CD14-positive monocyte (primary cell): ENCODE results near the gene EMILIN2. TPM values are rescaled to one million over a fixed set of nuclear protein-coding genes. Genes with fewer than 3 reads are reported as not detected.

Source experiments
- DNase-seq, 3 donors: peaks; one replicate each; pipeline ENCODE4 v3.0.0-alpha.2; 2011 to 2022
- H2AFZ ChIP-seq: 2 replicates; pipeline ENCODE4 v1.6.0; 2012; ENCODE audit warnings: mild to moderate bottlenecking, low read depth, low read length, inconsistent platforms; ENCODE audit not compliant: insufficient read depth, poor library complexity, severe bottlenecking
- H3K27ac ChIP-seq, 2 donors: 1 replicate in 1 of 2; 2 replicates in 1 of 2; pipeline ENCODE4 v1.5.1; 2012 to 2013; ENCODE audit warnings: low read length in 2 of 2, control low read depth in 1 of 2, inconsistent platforms in 1 of 2, low read depth in 1 of 2, mild to moderate bottlenecking in 1 of 2
- H3K27me3 ChIP-seq, 2 donors: one replicate each; pipeline versions ENCODE4 v1.6.0 to v1.6.1; 2011 to 2013; ENCODE audit warnings: low read length in 2 of 2; ENCODE audit not compliant: control insufficient read depth in 2 of 2, insufficient read depth in 2 of 2
- H3K36me3 ChIP-seq, 2 donors: replicated peaks in 1 of 2; 1 replicate in 1 of 2; 2 replicates in 1 of 2; pipeline versions ENCODE4 v1.5.1 to v1.6.1; 2012 to 2013; ENCODE audit warnings: low read length in 2 of 2, control low read depth in 1 of 2, inconsistent platforms in 1 of 2, mild to moderate bottlenecking in 1 of 2; ENCODE audit not compliant: insufficient read depth in 2 of 2, control insufficient read depth in 1 of 2
- H3K4me1 ChIP-seq, 2 donors: 1 replicate in 1 of 2; 2 replicates in 1 of 2; pipeline versions ENCODE4 v1.5.1 to v1.6.1; 2012 to 2013; ENCODE audit warnings: low read length in 2 of 2, control low read depth in 1 of 2, inconsistent platforms in 1 of 2, mild to moderate bottlenecking in 1 of 2, moderate library complexity in 1 of 2; ENCODE audit not compliant: insufficient read depth in 2 of 2, control insufficient read depth in 1 of 2
- H3K4me2 ChIP-seq: replicated peaks from 2 replicates; pipeline ENCODE3; 2012; ENCODE audit warnings: low read length, moderate library complexity, mild to moderate bottlenecking; ENCODE audit not compliant: poor library complexity, severe bottlenecking; ENCODE audit errors: extremely low read depth
- H3K4me3 ChIP-seq, 3 experiments: fragments of 200-600 bp in 1 of 3; sonication (generic) in 1 of 3; replicated peaks in 1 of 3; 1 replicate in 2 of 3; 2 replicates in 1 of 3; pipeline ENCODE4 v1.5.1; 2011 to 2013; ENCODE audit warnings: low read length in 3 of 3, mild to moderate bottlenecking in 3 of 3, control low read depth in 2 of 3, low read depth in 2 of 3, inconsistent platforms in 1 of 3, moderate library complexity in 1 of 3
- H3K79me2 ChIP-seq: 2 replicates; pipeline ENCODE4 v1.6.0; 2012; ENCODE audit warnings: mild to moderate bottlenecking, control low read depth, inconsistent platforms, low read length, moderate library complexity; ENCODE audit not compliant: insufficient read depth
- H3K9ac ChIP-seq: 2 replicates; pipeline ENCODE4 v1.6.0; 2017; ENCODE audit warnings: low read length, mild to moderate bottlenecking; ENCODE audit not compliant: insufficient read depth, poor library complexity, severe bottlenecking
- H3K9me3 ChIP-seq, 2 donors: replicated peaks in 1 of 2; 1 replicate in 1 of 2; 2 replicates in 1 of 2; pipeline versions ENCODE4 v1.5.1 to v1.6.1; 2012 to 2013; ENCODE audit warnings: low read length in 2 of 2, control low read depth in 1 of 2; ENCODE audit not compliant: control insufficient read depth in 1 of 2, insufficient read depth in 1 of 2
- H4K20me1 ChIP-seq: 2 replicates; pipeline ENCODE4 v1.6.0; 2012; ENCODE audit warnings: mild to moderate bottlenecking, low read length, control low read depth, moderate library complexity; ENCODE audit not compliant: insufficient read depth
- H3K27ac Mint-ChIP-seq, 7 donors: one replicate each; pipeline ENCODE4 v1.8.0; 2020; ENCODE audit warnings: mild to moderate bottlenecking in 7 of 7, mixed read lengths in 7 of 7, moderate library complexity in 6 of 7, inconsistent platforms in 2 of 7
- H3K27me3 Mint-ChIP-seq, 3 donors: one replicate each; pipeline ENCODE4 v1.8.0; 2021 to 2022; ENCODE audit warnings: low read depth in 3 of 3, mild to moderate bottlenecking in 3 of 3, mixed read lengths in 3 of 3, moderate library complexity in 3 of 3, inconsistent platforms in 1 of 3
- H3K36me3 Mint-ChIP-seq, 2 donors: one replicate each; pipeline ENCODE4 v1.8.0; 2020; ENCODE audit warnings: mixed read lengths in 2 of 2, inconsistent platforms in 1 of 2, mild to moderate bottlenecking in 1 of 2
- H3K4me1 Mint-ChIP-seq: one replicate; pipeline ENCODE4 v1.8.0; 2020; ENCODE audit warnings: mild to moderate bottlenecking, mixed read lengths
- H3K4me3 Mint-ChIP-seq, 2 donors: one replicate each; pipeline ENCODE4 v1.8.0; 2020; ENCODE audit warnings: mild to moderate bottlenecking in 2 of 2, mixed read lengths in 2 of 2, moderate library complexity in 1 of 2
- H3K9me3 Mint-ChIP-seq, 7 donors: one replicate each; pipeline ENCODE4 v1.8.0; 2020 to 2022; ENCODE audit warnings: mixed read lengths in 7 of 7, mild to moderate bottlenecking in 6 of 7, moderate library complexity in 6 of 7, inconsistent platforms in 2 of 7
- WGBS: methylation state at CpG from one replicate; pipeline ENCODE4 v1.1.5; 2013; ENCODE audit warnings: missing lambda C conversion rate; ENCODE audit not compliant: insufficient coverage; 5-methylcytosine and 5-hydroxymethylcytosine counted together
- intact Hi-C, 2 donors: fragments of 100-400 bp; cut with micrococcal nuclease; formaldehyde crosslinking; loops; one replicate each; pipeline versions ENCODE4 v1.15.0 to v1.15.1; 2023
- polyA plus RNA-seq, 3 donors: library from polyadenylated mRNA; depleted of rRNA in 1 of 3; unstranded in 2 of 3; stranded (reverse) in 1 of 3; fragments of 300-500 nt in 2 of 3; fragments of >200 nt in 1 of 3; fragmentation: Illumina TruSeq in 2 of 3; gene quantifications; 1 replicate in 2 of 3; 2 replicates in 1 of 3; pipeline ENCODE4 v1.2.3, GENCODE V29; 2012 to 2021
- TF ChIP-seq, protein P1 (sequence below): fragments of 200-600 bp; IDR thresholded peaks from one replicate; pipeline ENCODE4 v1.8.0; 2022; ENCODE audit warnings: antibody characterized with exemption, mild to moderate bottlenecking

Gene EMILIN2
- polyA plus RNA-seq, 3 donors, result 30.5 to 43.2 (median 33.8) TPM

DNA sequence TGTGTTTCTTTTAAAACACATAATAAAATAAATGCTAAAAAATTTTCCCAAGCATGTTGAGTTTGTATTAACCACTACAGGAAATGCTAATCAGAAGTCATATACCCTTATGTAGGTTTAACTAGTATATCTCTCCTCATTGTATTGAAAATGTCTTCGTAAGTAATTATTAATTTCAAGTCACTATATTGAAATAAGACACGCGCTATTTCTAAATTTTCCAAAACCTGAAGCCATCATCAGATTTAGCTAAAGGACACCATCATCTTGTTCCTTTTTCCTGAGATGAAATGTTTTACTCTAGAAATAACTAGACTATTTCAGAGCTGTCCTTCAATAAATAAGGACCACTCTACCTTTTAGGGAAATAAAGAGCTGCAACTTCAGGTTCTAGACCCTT lies 87.2 kb downstream of the EMILIN2 start:
- WGBS, result no CpG with 5 or more reads among the region's 3 CpGs
- no peaks in the 10 kb centered on the region for H3K4me1 ChIP-seq
- no peaks in the 10 kb centered on the region for H3K9me3 ChIP-seq
- H3K27me3 Mint-ChIP-seq, result no peaks in the 10 kb centered on the region
- peaks cover 66 to 92% of the 10 kb centered on the region in 2 donors for H3K36me3 ChIP-seq
- no peak overlapping the region for H3K4me2 ChIP-seq
- intact Hi-C loops, result loop anchor here (2.0 to 10.0 kb wide), 7 partner anchors 53 to 313 kb away; partner anchors contain the start of gene MYL12A (in 1 of the 2)
- no peak overlapping the region for H3K4me3 ChIP-seq
- H3K27ac Mint-ChIP-seq, result peak overlapping the region in 1 of 7 donors; percentile 79
- no peaks in the 10 kb centered on the region for H3K4me1 Mint-ChIP-seq
- TF ChIP-seq, protein P1, sequence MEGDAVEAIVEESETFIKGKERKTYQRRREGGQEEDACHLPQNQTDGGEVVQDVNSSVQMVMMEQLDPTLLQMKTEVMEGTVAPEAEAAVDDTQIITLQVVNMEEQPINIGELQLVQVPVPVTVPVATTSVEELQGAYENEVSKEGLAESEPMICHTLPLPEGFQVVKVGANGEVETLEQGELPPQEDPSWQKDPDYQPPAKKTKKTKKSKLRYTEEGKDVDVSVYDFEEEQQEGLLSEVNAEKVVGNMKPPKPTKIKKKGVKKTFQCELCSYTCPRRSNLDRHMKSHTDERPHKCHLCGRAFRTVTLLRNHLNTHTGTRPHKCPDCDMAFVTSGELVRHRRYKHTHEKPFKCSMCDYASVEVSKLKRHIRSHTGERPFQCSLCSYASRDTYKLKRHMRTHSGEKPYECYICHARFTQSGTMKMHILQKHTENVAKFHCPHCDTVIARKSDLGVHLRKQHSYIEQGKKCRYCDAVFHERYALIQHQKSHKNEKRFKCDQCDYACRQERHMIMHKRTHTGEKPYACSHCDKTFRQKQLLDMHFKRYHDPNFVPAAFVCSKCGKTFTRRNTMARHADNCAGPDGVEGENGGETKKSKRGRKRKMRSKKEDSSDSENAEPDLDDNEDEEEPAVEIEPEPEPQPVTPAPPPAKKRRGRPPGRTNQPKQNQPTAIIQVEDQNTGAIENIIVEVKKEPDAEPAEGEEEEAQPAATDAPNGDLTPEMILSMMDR, result no peak
- H4K20me1 ChIP-seq, result no peaks in the 10 kb centered on the region
- H3K79me2 ChIP-seq, result no peaks in the 10 kb centered on the region
- H3K9ac ChIP-seq, result no peak overlapping the region
- no peaks in the 10 kb centered on the region for H3K27me3 ChIP-seq
- H2AFZ ChIP-seq, result no peak overlapping the region
- H3K36me3 Mint-ChIP-seq, result peaks cover 69 to 77% of the 10 kb centered on the region in 2 donors
- DNase-seq, result no peak
- H3K4me3 Mint-ChIP-seq, result no peak overlapping the region
- H3K27ac ChIP-seq, result no peak overlapping the region
- H3K9me3 Mint-ChIP-seq, result no peaks in the 10 kb centered on the region

DNA sequence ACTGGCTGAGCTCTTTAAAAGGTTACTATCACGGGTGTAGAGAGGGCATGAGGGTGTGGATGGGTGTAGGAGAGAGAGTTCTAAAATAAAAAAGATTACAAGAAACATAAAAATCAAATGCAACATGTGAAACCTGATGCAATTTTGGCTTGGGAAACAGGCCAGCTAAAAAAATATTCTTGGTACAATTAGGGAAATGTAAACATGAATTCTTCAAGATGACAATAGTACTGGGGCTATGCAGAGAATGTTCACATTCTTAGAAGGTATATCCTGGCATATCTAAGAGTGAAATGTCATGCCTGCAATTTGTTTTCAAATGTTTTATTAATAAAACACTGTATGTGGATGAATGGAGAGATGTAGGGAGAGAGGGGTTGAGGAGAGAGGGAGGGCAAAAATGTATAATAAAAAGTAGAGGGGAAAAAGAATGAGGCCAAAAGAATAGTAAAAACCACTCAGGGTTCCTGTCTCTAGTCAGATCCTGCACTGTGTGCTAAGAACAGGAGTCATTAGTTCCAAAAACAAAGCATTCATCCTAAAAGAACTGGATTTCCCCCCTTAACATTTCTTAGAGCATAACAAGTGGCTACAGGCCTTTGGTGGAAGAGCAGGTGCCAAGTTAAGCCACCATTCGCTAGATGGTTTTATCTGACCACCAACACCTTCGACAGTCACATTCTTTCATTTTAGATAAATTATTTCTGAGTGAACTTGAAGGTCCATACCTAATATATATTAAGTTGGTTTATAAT lies 88.8 kb downstream of the EMILIN2 start:
- peaks cover 66 to 76% of the 10 kb centered on the region in 2 donors for H3K36me3 Mint-ChIP-seq

More for the DNA sequence above, 88.8 kb downstream of the EMILIN2 start:
- Histone ChIP-seq H3K9ac (no peak overlapping the region), H3K27me3 (no peaks in the 10 kb centered on the region), H2AFZ (no peak overlapping the region), H3K4me3 (no peak overlapping the region), H3K4me2 (no peak overlapping the region), H3K36me3 (peaks cover 68 to 88% of the 10 kb centered on the region in 2 donors), H3K9me3 (no peaks in the 10 kb centered on the region), H4K20me1 (no peaks in the 10 kb centered on the region), H3K27ac (no peak overlapping the region), H3K4me1 (no peaks in the 10 kb centered on the region), H3K79me2 (no peaks in the 10 kb centered on the region)
- no peaks in the 10 kb centered on the region for H3K27me3 Mint-ChIP-seq
- peak overlapping the region in 2 of 7 donors; percentile 3 to 29 for H3K27ac Mint-ChIP-seq
- H3K4me3 Mint-ChIP-seq, result no peak overlapping the region
- no peaks in the 10 kb centered on the region for H3K9me3 Mint-ChIP-seq
- TF ChIP-seq, protein P1, result no peak
- DNase-seq, result no peak
- intact Hi-C loops, result loop anchor here (10.0 kb wide), 1 partner anchor 129 kb away; no protein-coding TSS in a partner anchor
- no CpG with 5 or more reads among the region's 3 CpGs for WGBS
- H3K4me1 Mint-ChIP-seq, result no peaks in the 10 kb centered on the region
